Measurements from ENCODE around the gene CNTN5. TPM values are rescaled to one million over a fixed set of nuclear protein-coding genes. Genes with fewer than 3 reads are reported as not detected.
A peak's percentile ranks its signal among the peaks of the same experiment; 100 is the strongest.

CNTN5 gene
- total RNA-seq, 1 donor from 2014 or later: 0.24 TPM

DNA sequence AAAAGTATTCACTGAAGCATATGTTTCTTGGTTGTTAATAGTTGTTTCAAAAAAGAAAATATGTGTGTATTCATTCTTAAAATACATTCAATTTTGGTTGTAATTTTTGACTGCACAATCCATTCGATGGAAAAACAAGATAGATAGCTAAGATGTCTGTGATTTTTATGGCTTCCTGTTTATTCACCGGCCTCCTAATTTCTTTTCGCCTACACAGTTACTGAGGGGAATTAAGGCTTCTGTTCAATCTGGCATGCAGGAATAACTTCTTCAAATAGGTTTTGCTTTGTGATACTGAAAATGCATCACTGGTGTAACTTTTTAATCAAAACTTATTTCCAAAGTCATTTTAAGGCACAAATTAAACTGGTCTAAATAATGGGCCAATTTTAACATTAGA is 1375.5 kb downstream of the CNTN5 start:
- intact Hi-C loops (cut with DNase I): no loop called here
- Histone ChIP-seq H3K27me3 (ENCODE audit: low read depth) (no peaks in the 10 kb centered on the region), H3K27ac (no peak overlapping the region), H3K4me1 (no peaks in the 10 kb centered on the region), H3K9me3 (no peaks in the 10 kb centered on the region), H3K36me3 (no peaks in the 10 kb centered on the region), H3K4me3 (no peak overlapping the region)
- DNase-seq (no peak), ATAC-seq (no peak)
- TF ChIP-seq, protein P1, sequence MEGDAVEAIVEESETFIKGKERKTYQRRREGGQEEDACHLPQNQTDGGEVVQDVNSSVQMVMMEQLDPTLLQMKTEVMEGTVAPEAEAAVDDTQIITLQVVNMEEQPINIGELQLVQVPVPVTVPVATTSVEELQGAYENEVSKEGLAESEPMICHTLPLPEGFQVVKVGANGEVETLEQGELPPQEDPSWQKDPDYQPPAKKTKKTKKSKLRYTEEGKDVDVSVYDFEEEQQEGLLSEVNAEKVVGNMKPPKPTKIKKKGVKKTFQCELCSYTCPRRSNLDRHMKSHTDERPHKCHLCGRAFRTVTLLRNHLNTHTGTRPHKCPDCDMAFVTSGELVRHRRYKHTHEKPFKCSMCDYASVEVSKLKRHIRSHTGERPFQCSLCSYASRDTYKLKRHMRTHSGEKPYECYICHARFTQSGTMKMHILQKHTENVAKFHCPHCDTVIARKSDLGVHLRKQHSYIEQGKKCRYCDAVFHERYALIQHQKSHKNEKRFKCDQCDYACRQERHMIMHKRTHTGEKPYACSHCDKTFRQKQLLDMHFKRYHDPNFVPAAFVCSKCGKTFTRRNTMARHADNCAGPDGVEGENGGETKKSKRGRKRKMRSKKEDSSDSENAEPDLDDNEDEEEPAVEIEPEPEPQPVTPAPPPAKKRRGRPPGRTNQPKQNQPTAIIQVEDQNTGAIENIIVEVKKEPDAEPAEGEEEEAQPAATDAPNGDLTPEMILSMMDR (IDR thresholded peaks at IDR 0.05): no peak

DNA sequence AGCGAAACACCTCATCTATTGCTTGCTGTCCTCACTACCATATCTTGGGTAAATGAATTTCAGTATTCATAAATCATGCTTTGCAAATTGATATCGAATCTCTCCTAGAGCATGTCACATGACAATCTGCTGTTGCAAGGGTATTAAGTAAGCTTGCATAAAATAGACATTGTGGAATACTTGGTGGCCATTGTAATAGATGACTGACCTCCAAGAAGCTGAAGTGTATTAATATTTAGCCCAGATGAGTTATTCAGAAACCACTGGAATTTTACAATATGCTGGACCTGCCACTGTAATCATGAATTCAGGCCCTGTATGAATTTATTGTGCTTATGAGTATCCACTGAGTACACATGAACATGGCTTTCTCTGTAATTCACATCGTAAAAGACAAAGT is 1376.7 kb downstream of the CNTN5 start:
- DNase-seq (no peak), ATAC-seq (no peak)
- TF ChIP-seq, protein P1 (IDR thresholded peaks at IDR 0.05): no peak
- no peaks in the 10 kb centered on the region for H3K27me3 ChIP-seq (ENCODE audit: low read depth)
- no peaks in the 10 kb centered on the region for H3K36me3 ChIP-seq
- intact Hi-C loops (cut with DNase I): no loop called here
- H3K9me3 ChIP-seq: no peaks in the 10 kb centered on the region
- no peak overlapping the region for H3K27ac ChIP-seq
- H3K4me3 ChIP-seq: no peak overlapping the region
- no peaks in the 10 kb centered on the region for H3K4me1 ChIP-seq

DNA sequence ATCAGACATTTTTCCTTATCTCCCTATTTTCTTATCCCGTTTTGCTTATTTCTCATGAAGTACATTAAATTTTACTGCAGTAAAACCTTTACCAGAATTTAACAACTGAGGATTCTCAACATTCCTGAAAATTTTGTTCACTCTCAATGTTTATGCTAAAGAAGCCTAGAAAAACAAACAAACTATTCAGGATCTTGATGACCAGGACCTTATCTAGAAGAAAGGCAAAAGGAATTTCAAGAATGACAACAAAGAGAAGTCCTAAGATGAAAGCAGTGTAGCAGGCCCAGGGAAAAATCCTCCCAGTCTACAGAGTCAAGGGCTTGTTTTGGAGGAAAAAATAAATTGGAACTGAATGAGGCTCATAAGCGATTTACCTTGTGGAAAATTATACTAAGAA is 1383.1 kb downstream of the CNTN5 start:
- H3K9me3 ChIP-seq: peaks cover 4% of the 10 kb centered on the region
- DNase-seq: no peak
- no peaks in the 10 kb centered on the region for H3K36me3 ChIP-seq
- no peak overlapping the region for H3K4me3 ChIP-seq
- no peaks in the 10 kb centered on the region for H3K4me1 ChIP-seq
- peak in 1 of 2 donors; percentile 66 for ATAC-seq
- no peaks in the 10 kb centered on the region for H3K27me3 ChIP-seq (ENCODE audit: low read depth)
- TF ChIP-seq, protein P1 (IDR thresholded peaks at IDR 0.05): no peak
- intact Hi-C loops (cut with DNase I): no loop called here
- no peak overlapping the region for H3K27ac ChIP-seq

DNA sequence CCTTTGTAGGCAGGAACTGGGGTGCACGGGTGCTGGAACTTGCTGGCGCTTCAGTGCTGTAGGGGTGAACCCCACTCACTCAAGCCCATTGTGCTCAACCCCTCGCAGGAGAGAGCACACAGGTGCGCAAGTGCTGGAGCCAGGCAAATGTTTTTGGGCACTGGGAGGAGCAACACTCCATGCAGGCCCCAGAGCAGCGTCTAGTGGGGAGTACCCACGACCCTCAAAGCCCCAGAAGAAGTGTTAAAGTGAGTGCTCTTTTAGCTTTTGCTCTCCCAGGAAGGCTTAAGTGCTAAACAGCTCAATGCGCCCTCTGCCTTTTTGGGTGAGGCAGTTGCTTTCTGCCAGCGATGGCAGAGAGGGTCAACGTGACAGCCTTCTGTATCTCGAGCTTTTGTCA is 1384.2 kb downstream of the CNTN5 start:
- no peak for ATAC-seq
- Histone ChIP-seq H3K36me3 (no peaks in the 10 kb centered on the region), H3K27me3 (ENCODE audit: low read depth) (no peaks in the 10 kb centered on the region), H3K4me1 (no peaks in the 10 kb centered on the region), H3K9me3 (peaks cover 4% of the 10 kb centered on the region), H3K27ac (no peak overlapping the region), H3K4me3 (no peak overlapping the region)
- no peak for DNase-seq
- intact Hi-C loops (cut with DNase I): no loop called here
- TF ChIP-seq, protein P1 (IDR thresholded peaks at IDR 0.05): no peak

Measured in lower lobe of right lung (tissue), 2 donors.